ENCODE data around the gene MTA1.

- TF ChIP-seq CTCF (IDR thresholded peaks at IDR 0.05; ENCODE audit: low read depth, low read length, poor library complexity, severe bottlenecking) (no peak), EZH2phosphoT487 (IDR thresholded peaks at IDR 0.05; ENCODE audit: borderline replicate concordance, low read length) (no peak)
Measured at GRCh38 chr14:105426416-105427130, 6.9 kb downstream of the MTA1 start.
